Smooth muscle cell (in vitro differentiated cells): ENCODE measurements around the gene GSX2. TPM values are rescaled to one million over a fixed set of nuclear protein-coding genes. Genes with fewer than 3 reads are reported as not detected.

Experiments used
- DNase-seq: peaks from one replicate; lab custom pipeline; 2025; ENCODE audit not compliant: unreplicated experiment; lab: John Stamatoyannopoulos, UW
- H2AFZ ChIP-seq: fragments of 200-600 bp; sonication (generic); 2 replicates; pipeline ENCODE4 v1.6.0; 2016; ENCODE audit warnings: antibody characterized with exemption, low read depth, mild to moderate bottlenecking
- H3F3A ChIP-seq: fragments of 200-600 bp; sonication (generic); 2 replicates; pipeline ENCODE4 v1.6.0; 2017; ENCODE audit warnings: antibody characterized with exemption, low read depth
- H3K27ac ChIP-seq: fragments of 200-600 bp; sonication (generic); 2 replicates; pipeline ENCODE4 v1.5.1; 2016; ENCODE audit warnings: low read depth, mild to moderate bottlenecking
- H3K27me3 ChIP-seq: fragments of 200-600 bp; sonication (generic); 2 replicates; pipeline ENCODE4 v1.6.1; 2016; ENCODE audit warnings: low read depth, mild to moderate bottlenecking
- H3K36me3 ChIP-seq: fragments of 200-600 bp; sonication (generic); 2 replicates; pipeline ENCODE4 v1.5.1; 2016; ENCODE audit warnings: low read depth
- H3K4me1 ChIP-seq: fragments of 200-600 bp; sonication (generic); 2 replicates; pipeline ENCODE4 v1.5.1; 2016; ENCODE audit warnings: low read depth
- H3K4me2 ChIP-seq: fragments of 200-600 bp; sonication (generic); 2 replicates; pipeline ENCODE4 v1.6.0; 2016; ENCODE audit warnings: mild to moderate bottlenecking
- H3K4me3 ChIP-seq: fragments of 200-600 bp; sonication (generic); 2 replicates; pipeline ENCODE4 v1.5.1; 2016; ENCODE audit warnings: mild to moderate bottlenecking
- H3K79me2 ChIP-seq: fragments of 200-600 bp; sonication (generic); 2 replicates; pipeline ENCODE4 v1.6.0; 2016; ENCODE audit warnings: low read depth, mild to moderate bottlenecking
- H3K9ac ChIP-seq: fragments of 200-600 bp; sonication (generic); 2 replicates; pipeline ENCODE4 v1.6.0; 2016; ENCODE audit warnings: low read depth
- H3K9me3 ChIP-seq: fragments of 200-600 bp; sonication (generic); replicated peaks from 2 replicates; pipeline ENCODE4 v1.5.1; 2016; ENCODE audit warnings: low read depth
- H4K20me1 ChIP-seq: fragments of 200-600 bp; sonication (generic); 2 replicates; pipeline ENCODE4 v1.6.0; 2016; ENCODE audit warnings: low read depth
- CTCF ChIP-seq: fragments of 200-600 bp; sonication (generic); IDR thresholded peaks from 2 replicates; pipeline ENCODE4 v1.5.1; 2017; ENCODE audit warnings: borderline replicate concordance, mild to moderate bottlenecking, antibody characterized with exemption; ENCODE audit not compliant: insufficient read depth, poor library complexity, severe bottlenecking
- WGBS: methylation state at CpG from one replicate; pipeline ENCODE4 v1.1.7; 2016; ENCODE audit warnings: low lambda C conversion rate; 5-methylcytosine and 5-hydroxymethylcytosine counted together
- polyA plus RNA-seq: library from polyadenylated mRNA; unstranded; fragments of >200 nt; fragmentation: Nextera tagmentation; extraction: Ambion mirVana; gene quantifications from 2 replicates; pipeline ENCODE4 v1.2.1, GENCODE V29; 2016
- total RNA-seq: library from RNA; depleted of rRNA; stranded (reverse); fragments of >200 nt; gene quantifications from 2 replicates; pipeline ENCODE4 v1.2.3, GENCODE V29; 2014

GSX2 gene
- total and polyA plus RNA-seq, 2 experiments from 2014 or later, result not detected

- Histone ChIP-seq H3K9me3 (no peaks in the 10 kb centered on the region), H3K27ac (no peak overlapping the region), H4K20me1 (no peaks in the 10 kb centered on the region), H3K4me3 (no peak overlapping the region), H3F3A (no peaks in the 10 kb centered on the region), H2AFZ (no peak overlapping the region), H3K9ac (no peak overlapping the region), H3K27me3 (peaks cover 100% of the 10 kb centered on the region), H3K4me1 (peaks cover 29% of the 10 kb centered on the region), H3K4me2 (no peak overlapping the region), H3K79me2 (no peaks in the 10 kb centered on the region), H3K36me3 (no peaks in the 10 kb centered on the region)
- WGBS, result 71% methylated on average over 6 of the region's 6 CpGs
- no peak for DNase-seq
- TF ChIP-seq CTCF, result no peak
Observed at GRCh38 chr4:54097152-54097551, 2.8 kb upstream of the GSX2 start.

- no peak overlapping the region for H2AFZ ChIP-seq
- H3K79me2 ChIP-seq, result no peaks in the 10 kb centered on the region
- H3F3A ChIP-seq, result peaks cover 8% of the 10 kb centered on the region
- H3K9ac ChIP-seq, result no peak overlapping the region
- H3K4me3 ChIP-seq, result no peak overlapping the region
- no peak overlapping the region for H3K27ac ChIP-seq
- no peak overlapping the region for H3K4me2 ChIP-seq
- WGBS, result 19% methylated on average over 5 of the region's 5 CpGs
- no peaks in the 10 kb centered on the region for H3K36me3 ChIP-seq
- TF ChIP-seq CTCF, result no peak
- no peaks in the 10 kb centered on the region for H3K9me3 ChIP-seq
- H3K4me1 ChIP-seq, result peaks cover 37% of the 10 kb centered on the region
- H3K27me3 ChIP-seq, result peaks cover 100% of the 10 kb centered on the region
- no peaks in the 10 kb centered on the region for H4K20me1 ChIP-seq
- DNase-seq, result no peak
Observed at GRCh38 chr4:54098375-54098774, 1.6 kb upstream of the GSX2 start.

GRCh38 chr4:54099287-54099747, 646 bp upstream of the GSX2 start:
- 3% methylated on average over 17 of the region's 17 CpGs for WGBS
- Histone ChIP-seq H3K4me3 (peak overlapping the region; percentile 35), H3K4me2 (peak overlapping the region; percentile 87), H3K27ac (no peak overlapping the region), H4K20me1 (no peaks in the 10 kb centered on the region), H3K36me3 (no peaks in the 10 kb centered on the region), H3K27me3 (peaks cover 99% of the 10 kb centered on the region), H3K9ac (no peak overlapping the region), H3K79me2 (no peaks in the 10 kb centered on the region), H2AFZ (no peak overlapping the region), H3K9me3 (no peaks in the 10 kb centered on the region), H3F3A (peaks cover 8% of the 10 kb centered on the region), H3K4me1 (peaks cover 43% of the 10 kb centered on the region)
- DNase-seq, result no peak
- no peak for TF ChIP-seq CTCF

- H2AFZ ChIP-seq, result no peak overlapping the region
- H3K9me3 ChIP-seq, result no peaks in the 10 kb centered on the region
- DNase-seq, result no peak
Observed at GRCh38 chr4:54100595-54101189, 729 bp downstream of the GSX2 start.

More at GRCh38 chr4:54100595-54101189, 729 bp downstream of the GSX2 start:
- Histone ChIP-seq H3K9ac (no peak overlapping the region), H3F3A (peaks cover 8% of the 10 kb centered on the region), H3K4me2 (peak overlapping the region; percentile 87), H3K36me3 (no peaks in the 10 kb centered on the region), H3K4me3 (peak overlapping the region; percentile 35), H3K4me1 (peaks cover 40% of the 10 kb centered on the region), H3K27me3 (peaks cover 99% of the 10 kb centered on the region), H3K27ac (no peak overlapping the region), H4K20me1 (no peaks in the 10 kb centered on the region), H3K79me2 (no peaks in the 10 kb centered on the region)
- 5% methylated on average over 45 of the region's 46 CpGs for WGBS
- TF ChIP-seq CTCF, result no peak
